HG03439 (cell line): ENCODE results near the gene ANKRD6.
"Not testable (repeated sequence)": the region's sequence is repeated elsewhere in the genome, so short reads cannot be mapped to it uniquely, and the experiment has no call there.

ENCODE experiments used
- ATAC-seq: cut with Tn5 transposase; IDR thresholded peaks from one replicate; pipeline ENCODE4 v1.9.1; 2021; ENCODE audit warnings: mild to moderate bottlenecking, moderate library complexity; ENCODE audit not compliant: unreplicated experiment

ANKRD6 gene

GRCh38 chr6:89640804-89641203 lies 207.9 kb downstream of the ANKRD6 start:
- no peak for ATAC-seq

- ATAC-seq, result not testable (repeated sequence)
Observed at GRCh38 chr6:89641581-89641980, 208.6 kb downstream of the ANKRD6 start.

- ATAC-seq, result no peak
Observed at GRCh38 chr6:89642956-89643355, 210.0 kb downstream of the ANKRD6 start.

- no peak for ATAC-seq
Observed at GRCh38 chr6:89643406-89643805, 210.5 kb downstream of the ANKRD6 start.

GRCh38 chr6:89644864-89645263 lies 211.9 kb downstream of the ANKRD6 start:
- ATAC-seq, result no peak

- no peak for ATAC-seq
Observed at GRCh38 chr6:89649682-89650081, 216.7 kb downstream of the ANKRD6 start.

GRCh38 chr6:89650579-89650978 lies 217.6 kb downstream of the ANKRD6 start:
- ATAC-seq, result no peak

- no peak for ATAC-seq
Observed at GRCh38 chr6:89655122-89655521, 222.2 kb downstream of the ANKRD6 start.

GRCh38 chr6:89657445-89658158 lies 224.7 kb downstream of the ANKRD6 start:
- ATAC-seq, result no peak

GRCh38 chr6:89660981-89661380 lies 228.0 kb downstream of the ANKRD6 start:
- ATAC-seq, result no peak

- no peak for ATAC-seq
Observed at GRCh38 chr6:89661559-89661958, 228.6 kb downstream of the ANKRD6 start.

- ATAC-seq, result no peak
Observed at GRCh38 chr6:89662659-89663223, 229.8 kb downstream of the ANKRD6 start.

- ATAC-seq, result no peak
Observed at GRCh38 chr6:89667872-89668556, 235.1 kb downstream of the ANKRD6 start.

GRCh38 chr6:89669002-89669401 lies 236.1 kb downstream of the ANKRD6 start:
- no peak for ATAC-seq

GRCh38 chr6:89670935-89671565 lies 238.1 kb downstream of the ANKRD6 start:
- no peak for ATAC-seq

GRCh38 chr6:89675949-89676748 lies 243.2 kb downstream of the ANKRD6 start:
- ATAC-seq, result no peak

GRCh38 chr6:89678531-89678930 lies 245.6 kb downstream of the ANKRD6 start:
- ATAC-seq, result no peak

GRCh38 chr6:89679215-89680120 lies 246.5 kb downstream of the ANKRD6 start:
- ATAC-seq, result no peak

GRCh38 chr6:89680150-89680549 lies 247.2 kb downstream of the ANKRD6 start:
- ATAC-seq, result no peak

GRCh38 chr6:89680551-89680950 lies 247.6 kb downstream of the ANKRD6 start:
- ATAC-seq, result no peak
